NCI-H345 treated with DMSO at 0.1 percent for 48 hours (cell line): ENCODE measurements around the gene APOB.
"Not testable (repeated sequence)": the region's sequence is repeated elsewhere in the genome, so short reads cannot be mapped to it uniquely, and the experiment has no call there.

Experiments
- DNase-seq: peaks from one replicate; lab custom pipeline; 2025; ENCODE audit not compliant: unreplicated experiment; lab: John Stamatoyannopoulos, UW

The APOB gene

GRCh38 chr2:21034156-21034971, 9.5 kb downstream of the APOB start:
- DNase-seq: no peak

- no peak for DNase-seq
Measured at GRCh38 chr2:21033237-21034155, 10.4 kb downstream of the APOB start.

DNA sequence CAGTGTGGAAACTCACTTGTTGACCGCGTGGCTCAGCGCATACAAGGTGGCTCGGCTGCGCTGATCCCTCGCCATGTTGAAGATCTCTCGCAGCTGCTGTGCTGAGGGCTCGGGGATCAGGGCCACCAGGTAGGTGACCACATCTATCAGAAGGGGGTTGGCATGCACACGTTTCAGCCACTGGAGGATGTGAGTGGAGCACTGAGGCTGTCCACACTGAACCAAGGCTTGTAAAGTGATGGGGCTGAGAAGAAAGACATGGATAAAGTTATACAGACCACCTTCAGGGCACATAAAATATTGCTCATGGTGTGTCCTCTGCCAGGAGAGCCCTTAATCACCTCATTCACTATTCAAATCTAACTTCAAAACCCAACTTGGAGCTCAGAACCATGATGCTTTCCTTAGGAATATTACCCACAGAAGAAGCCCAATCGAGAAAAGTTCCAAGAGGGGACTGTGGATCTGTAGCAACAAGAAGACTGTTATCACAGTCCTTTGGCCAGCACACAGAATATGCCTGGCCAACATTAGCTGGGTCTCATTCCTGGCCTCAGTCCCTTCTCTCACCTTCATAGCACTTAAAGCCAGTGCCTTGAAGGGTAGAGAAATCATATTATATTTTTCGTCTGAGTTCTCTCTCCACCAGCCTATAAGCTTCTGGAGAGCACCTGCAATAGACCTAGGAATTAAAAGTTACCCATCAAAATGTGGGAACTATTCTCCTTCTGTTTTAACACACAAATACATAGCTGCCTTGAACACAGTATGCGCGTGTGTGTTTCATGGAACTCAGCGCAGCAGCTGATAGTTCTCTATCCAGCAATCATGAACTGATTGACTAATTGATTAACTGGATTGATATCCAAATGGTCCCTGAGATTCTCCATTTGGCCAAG, 11.3 kb downstream of the APOB start:
- no peak for DNase-seq

DNA sequence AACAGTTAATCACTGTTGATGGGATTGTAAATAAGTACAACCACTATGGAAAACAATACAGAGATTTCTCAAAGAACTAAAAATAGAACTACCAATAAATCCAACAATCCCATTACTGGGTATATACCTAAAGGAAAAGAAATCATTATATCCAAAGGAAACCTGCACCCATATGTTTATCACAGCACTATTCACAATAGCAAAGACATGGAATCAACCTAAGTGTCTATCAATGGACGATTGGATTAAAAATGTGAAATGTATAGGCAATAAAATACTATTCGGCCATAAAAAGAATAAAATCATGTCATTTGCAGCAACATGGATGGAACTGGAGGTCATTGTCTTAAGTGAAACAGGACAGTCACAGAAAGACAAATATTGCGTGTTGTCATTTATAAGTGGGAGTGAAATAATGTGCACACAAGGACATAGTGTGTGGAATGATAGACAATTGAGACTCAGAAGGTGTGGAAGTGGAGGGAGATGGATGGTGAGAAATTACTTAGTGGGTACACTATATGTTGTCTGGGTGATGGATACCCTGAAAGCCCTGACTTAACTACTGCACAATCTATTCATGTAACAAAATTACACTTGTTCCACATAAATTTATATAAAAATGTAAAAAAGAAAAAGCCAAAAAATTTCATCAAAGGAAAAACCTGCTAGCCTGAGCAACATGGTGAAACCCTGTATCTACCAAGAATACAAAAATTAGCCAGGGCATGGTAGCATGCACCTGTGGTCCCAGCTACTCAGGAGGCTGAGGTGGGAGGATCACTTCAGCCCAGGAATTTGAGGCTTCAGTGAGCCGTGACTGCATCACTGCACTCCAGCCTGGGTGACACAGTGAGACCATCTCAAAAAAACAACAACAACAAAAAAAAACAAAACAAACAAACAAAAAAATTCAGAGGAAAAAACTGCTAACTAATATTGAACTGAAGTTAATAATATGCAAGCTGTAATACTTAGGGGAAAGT, 12.6 kb downstream of the APOB start:
- no peak for DNase-seq

GRCh38 chr2:21029519-21029918, 14.4 kb downstream of the APOB start:
- DNase-seq: no peak

GRCh38 chr2:21028951-21029350, 14.9 kb downstream of the APOB start:
- not testable (repeated sequence) for DNase-seq

DNA sequence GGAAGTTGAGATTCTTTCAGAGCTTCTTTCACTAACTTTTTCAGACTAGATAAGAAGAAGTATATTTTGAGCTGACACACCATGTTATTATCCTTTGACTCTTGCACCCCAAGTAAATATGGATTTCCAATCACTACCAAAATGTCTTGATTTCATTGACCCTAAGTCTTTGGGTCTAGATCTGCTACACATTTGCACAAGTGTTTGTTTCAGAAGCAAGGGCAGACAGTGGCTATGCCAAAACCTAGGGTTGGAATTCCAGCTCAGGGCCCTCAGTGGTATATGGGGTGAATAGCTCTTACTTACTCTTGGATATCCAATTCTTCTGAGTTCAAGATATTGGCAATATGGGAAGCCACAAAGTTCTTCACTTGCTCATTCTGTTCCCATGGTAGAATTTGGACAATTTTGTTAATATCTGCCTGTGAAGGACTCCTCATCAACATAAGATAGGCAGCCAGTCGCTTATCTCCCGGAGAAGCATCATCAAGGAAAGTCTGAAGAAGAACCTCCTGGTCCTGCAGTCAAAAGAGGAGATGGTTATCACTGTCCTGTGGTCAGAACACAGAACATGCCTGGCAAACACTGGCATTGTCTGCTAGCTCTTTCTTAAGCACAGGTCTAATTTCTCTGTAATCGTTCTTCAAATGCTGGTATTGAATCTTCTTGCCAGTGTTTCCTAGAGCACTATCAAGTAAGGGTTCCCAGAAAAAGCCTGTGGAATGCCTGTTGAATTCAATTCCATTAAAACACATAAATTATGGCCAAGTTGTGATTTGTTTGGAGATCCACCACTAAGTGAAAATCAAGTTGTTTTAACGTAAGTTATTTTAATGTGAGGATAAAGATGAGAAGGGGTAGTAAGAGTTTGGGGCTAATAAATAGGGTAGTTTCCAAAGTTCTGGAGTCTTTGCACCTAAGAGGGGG, 15.6 kb downstream of the APOB start:
- no peak for DNase-seq

GRCh38 chr2:21026479-21027282, 17.2 kb downstream of the APOB start:
- no peak for DNase-seq

GRCh38 chr2:21025690-21026478, 18.0 kb downstream of the APOB start:
- DNase-seq: no peak

DNA sequence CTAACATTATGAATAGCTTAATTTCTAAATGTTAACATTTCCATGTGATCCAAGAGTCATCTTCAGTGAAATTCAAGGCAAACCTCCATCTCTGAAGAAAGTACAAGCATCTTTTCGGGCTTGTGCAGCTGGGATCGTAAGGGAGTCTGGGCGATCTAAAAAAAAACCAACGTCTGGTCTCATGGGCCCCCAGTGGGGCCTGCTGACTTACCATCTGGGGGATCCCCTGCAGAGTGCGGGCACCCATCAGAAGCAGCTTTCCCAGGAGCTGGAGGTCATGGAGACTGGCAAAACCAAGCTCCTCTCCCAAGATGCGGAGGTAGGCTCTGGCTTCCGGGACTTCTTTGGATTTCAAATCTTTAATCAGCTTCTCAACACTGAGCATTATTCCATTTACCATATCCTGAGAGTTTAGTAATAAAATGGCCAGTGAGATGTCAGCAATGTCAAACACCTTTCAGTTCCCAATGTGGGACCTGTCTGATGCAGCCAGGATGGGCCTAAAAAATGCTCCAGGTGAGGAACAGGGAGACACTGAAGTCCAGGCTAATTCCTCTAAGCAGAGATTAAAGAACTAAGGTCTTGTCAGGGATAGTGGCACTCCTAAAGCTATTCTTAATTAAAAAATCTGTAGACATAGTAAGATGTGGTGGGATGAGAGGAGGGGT, 19.0 kb downstream of the APOB start:
- DNase-seq: no peak

DNA sequence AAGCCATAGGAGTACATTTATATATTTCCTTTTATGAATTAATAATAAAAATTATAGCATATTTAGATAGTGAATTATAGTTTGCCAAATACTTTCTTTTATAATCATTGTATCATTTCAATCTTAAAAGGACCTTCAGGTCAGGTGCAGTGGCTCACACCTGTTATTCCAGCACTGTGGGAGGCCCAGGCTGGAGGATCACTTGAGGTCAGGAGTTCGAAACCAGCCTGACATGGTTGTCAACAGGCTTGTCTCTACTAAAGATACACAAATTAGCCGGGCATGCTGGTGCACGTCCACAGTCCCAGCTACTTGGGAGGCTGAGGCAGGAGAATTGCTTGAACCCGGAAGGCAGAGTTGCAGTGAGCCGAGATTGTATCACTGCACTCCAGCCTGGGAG, 19.7 kb downstream of the APOB start:
- DNase-seq: no peak

GRCh38 chr2:21023419-21024181, 20.3 kb downstream of the APOB start:
- DNase-seq: no peak

DNA sequence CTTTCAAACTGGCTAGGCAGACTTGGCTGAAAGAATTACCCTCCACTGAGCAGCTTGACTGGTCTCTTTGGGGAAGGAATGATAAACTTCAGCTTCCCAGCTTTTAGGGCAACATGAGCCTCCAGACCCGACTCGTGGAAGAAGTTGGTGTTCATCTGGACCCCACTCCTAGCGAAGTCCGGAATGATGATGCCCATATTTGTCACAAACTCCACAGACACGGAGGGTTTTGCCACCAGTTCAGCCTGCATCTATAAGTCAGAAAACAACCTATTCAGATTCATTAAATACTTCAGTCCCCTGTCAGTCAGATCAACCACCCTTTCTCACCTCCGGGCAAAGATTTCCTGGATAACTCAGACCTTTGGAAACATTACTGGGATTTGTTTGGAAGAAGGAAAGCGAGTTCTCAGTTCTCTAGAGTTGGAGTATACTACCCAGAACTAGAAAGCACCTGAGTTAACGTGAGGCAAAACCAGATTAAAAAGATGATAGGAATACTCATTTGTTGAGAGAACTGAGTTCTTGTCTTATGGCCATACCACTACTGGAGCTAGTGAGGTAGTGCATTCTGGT, 21.0 kb downstream of the APOB start:
- DNase-seq: no peak

DNA sequence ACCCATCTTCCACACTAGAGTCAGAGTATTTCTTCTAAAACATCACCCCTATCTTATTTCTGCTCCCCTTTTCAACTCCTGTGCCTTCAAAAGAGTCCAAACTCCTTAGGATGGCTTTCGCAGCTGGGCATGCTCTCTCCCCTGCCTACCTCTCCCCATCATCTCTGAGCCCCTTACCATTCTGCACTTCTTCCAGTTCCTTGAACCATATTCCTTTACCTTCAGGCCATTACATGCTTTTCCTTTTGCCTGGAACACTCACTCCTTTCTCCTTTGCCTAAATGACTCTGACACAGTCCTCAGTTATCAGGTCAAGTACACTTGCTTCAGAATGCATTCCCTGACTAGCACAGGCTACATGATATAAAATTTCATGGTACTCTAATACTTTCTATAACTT, 22.4 kb downstream of the APOB start:
- no peak for DNase-seq

DNA sequence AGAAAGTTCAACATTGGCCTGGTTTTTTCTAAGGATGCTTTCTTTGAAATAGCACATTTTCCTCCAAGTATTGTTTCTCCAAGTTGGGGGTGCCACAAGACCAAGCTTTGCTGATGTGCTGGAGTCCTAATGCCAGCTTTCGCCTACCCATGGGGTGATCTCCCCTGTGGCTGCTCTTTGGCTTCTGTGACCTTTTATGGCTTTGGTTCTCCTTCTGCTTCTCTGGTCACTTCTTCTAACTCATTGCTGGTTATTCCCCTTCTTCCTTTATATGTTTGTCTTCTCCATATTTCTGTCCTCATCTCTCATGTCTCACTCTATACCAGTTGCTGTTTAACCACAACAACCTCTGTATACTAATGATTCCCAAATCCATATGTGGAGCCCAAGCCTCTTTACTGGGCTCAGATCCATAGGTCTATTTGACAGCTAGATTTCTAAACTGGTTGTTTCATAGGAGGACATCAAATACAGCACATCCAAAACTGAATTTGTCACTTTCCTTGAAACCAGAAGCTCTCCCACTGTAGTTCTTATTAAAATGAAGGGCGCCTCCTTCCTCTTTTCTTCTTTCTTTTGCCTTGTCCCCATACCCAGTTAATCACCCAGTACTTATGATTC, 23.1 kb downstream of the APOB start:
- DNase-seq: no peak
